ENCODE data around the gene DAAM2. TPM values are rescaled to one million over a fixed set of nuclear protein-coding genes. Genes with fewer than 3 reads are reported as not detected.

The DAAM2 gene
- total and polyA plus RNA-seq, 2 donors (not counting 1 experiment from before 2014, with no cell fraction given): 41.5 to 48.2 TPM

DNA sequence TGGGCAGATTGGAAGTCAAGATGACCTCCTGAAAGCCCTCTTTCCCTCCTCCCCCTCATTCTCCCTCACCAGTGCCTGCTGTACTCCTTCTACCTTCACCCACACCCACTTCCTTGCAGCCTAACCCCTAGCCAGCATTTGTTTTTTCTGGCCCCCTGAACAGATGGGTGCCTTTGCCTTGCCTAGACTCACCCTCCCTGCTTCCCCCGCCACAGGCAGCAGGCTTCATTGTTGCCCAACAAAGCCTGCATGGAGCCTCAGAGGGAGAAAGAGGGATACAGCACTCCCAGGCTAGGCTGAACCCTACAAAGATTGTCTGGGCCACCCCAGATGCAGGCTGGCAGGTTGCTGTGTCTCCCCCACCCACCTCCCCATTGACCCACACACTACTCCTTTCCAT, 139.4 kb downstream of the DAAM2 start:
- Histone ChIP-seq H3K4me1 (ENCODE audit: control insufficient read depth, extremely low read depth, insufficient read depth, low read length) (peaks cover 12% of the 10 kb centered on the region), H3K9me3 (ENCODE audit: control insufficient read depth, insufficient read depth, low read depth, low read length) (no peaks in the 10 kb centered on the region), H3K27ac (ENCODE audit: insufficient read depth, low read length) (no peak overlapping the region), H3K27me3 (ENCODE audit: control insufficient read depth, insufficient read depth, low read length) (no peaks in the 10 kb centered on the region), H3K4me2 (ENCODE audit: extremely low read depth, insufficient read depth, low read length) (no peak overlapping the region), H3K79me2 (ENCODE audit: control insufficient read depth, insufficient read depth, low read length) (peaks cover 2% of the 10 kb centered on the region), H3K4me3 (replicated peaks in 1 of 4; ENCODE audit: control extremely low read depth in 1 of 4, insufficient read depth in 1 of 4, low read depth in 3 of 4, low read length in 4 of 4) (no peak overlapping the region), H3K36me3 (ENCODE audit: control insufficient read depth, insufficient read depth, low read length) (no peaks in the 10 kb centered on the region), H4K20me1 (ENCODE audit: control insufficient read depth, extremely low read depth, insufficient read depth, low read length) (no peaks in the 10 kb centered on the region), H3K9ac (ENCODE audit: insufficient read depth, low read length) (no peak overlapping the region), H2AFZ (ENCODE audit: low read length) (no peak overlapping the region)
- TF ChIP-seq, protein P1, sequence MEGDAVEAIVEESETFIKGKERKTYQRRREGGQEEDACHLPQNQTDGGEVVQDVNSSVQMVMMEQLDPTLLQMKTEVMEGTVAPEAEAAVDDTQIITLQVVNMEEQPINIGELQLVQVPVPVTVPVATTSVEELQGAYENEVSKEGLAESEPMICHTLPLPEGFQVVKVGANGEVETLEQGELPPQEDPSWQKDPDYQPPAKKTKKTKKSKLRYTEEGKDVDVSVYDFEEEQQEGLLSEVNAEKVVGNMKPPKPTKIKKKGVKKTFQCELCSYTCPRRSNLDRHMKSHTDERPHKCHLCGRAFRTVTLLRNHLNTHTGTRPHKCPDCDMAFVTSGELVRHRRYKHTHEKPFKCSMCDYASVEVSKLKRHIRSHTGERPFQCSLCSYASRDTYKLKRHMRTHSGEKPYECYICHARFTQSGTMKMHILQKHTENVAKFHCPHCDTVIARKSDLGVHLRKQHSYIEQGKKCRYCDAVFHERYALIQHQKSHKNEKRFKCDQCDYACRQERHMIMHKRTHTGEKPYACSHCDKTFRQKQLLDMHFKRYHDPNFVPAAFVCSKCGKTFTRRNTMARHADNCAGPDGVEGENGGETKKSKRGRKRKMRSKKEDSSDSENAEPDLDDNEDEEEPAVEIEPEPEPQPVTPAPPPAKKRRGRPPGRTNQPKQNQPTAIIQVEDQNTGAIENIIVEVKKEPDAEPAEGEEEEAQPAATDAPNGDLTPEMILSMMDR (conservative IDR thresholded peaks at IDR 0.05 in 1 of 2, IDR thresholded peaks at IDR 0.05 in 1 of 2; ENCODE audit: low read depth in 1 of 2, low read length in 2 of 2): no peak
- TF ChIP-seq EZH2 (IDR thresholded peaks at IDR 0.05; ENCODE audit: low read length, missing control alignments): no peak
- no peak for DNase-seq (ENCODE audit: low read depth in 2 of 2)

DNA sequence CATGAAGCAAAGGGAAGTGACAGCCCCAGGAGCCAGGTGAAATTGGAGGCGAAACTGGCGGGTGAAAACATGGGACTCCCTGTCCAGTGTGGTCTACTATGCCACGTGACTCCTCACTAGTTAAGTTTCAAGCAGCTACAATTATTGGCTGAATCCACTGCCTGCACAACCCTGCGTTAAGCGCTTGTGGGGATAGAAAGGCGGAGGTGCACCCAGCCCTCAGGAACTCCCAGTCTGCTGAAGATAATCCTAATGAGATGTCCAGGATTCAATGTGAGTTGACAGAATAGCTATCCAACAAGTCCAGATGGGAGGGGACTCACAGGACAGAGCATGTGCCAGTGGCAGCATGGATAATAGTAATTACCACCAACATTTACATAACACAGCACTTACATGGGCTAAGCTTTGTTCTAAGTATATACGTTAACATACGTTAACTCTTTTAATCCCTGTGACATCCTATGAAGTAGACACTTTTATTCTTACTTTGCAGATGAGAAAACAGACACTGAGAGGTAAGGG, 140.3 kb downstream of the DAAM2 start:
- no peak for TF ChIP-seq EZH2 (IDR thresholded peaks at IDR 0.05; ENCODE audit: low read length, missing control alignments)
- TF ChIP-seq, protein P1 (conservative IDR thresholded peaks at IDR 0.05 in 1 of 2, IDR thresholded peaks at IDR 0.05 in 1 of 2; ENCODE audit: low read depth in 1 of 2, low read length in 2 of 2): no peak
- H2AFZ ChIP-seq (ENCODE audit: low read length): no peak overlapping the region
- peaks cover 2% of the 10 kb centered on the region for H3K79me2 ChIP-seq (ENCODE audit: control insufficient read depth, insufficient read depth, low read length)
- no peaks in the 10 kb centered on the region for H3K27me3 ChIP-seq (ENCODE audit: control insufficient read depth, insufficient read depth, low read length)
- H3K4me1 ChIP-seq (ENCODE audit: control insufficient read depth, extremely low read depth, insufficient read depth, low read length): peaks cover 8% of the 10 kb centered on the region
- no peaks in the 10 kb centered on the region for H4K20me1 ChIP-seq (ENCODE audit: control insufficient read depth, extremely low read depth, insufficient read depth, low read length)
- H3K27ac ChIP-seq (ENCODE audit: insufficient read depth, low read length): no peak overlapping the region
- no peaks in the 10 kb centered on the region for H3K36me3 ChIP-seq (ENCODE audit: control insufficient read depth, insufficient read depth, low read length)
- peak overlapping the region in 1 of 4 experiments; percentile 86 for H3K4me3 ChIP-seq (replicated peaks in 1 of 4; ENCODE audit: control extremely low read depth in 1 of 4, insufficient read depth in 1 of 4, low read depth in 3 of 4, low read length in 4 of 4)
- DNase-seq (ENCODE audit: low read depth in 2 of 2): no peak
- H3K9ac ChIP-seq (ENCODE audit: insufficient read depth, low read length): no peak overlapping the region
- H3K9me3 ChIP-seq (ENCODE audit: control insufficient read depth, insufficient read depth, low read depth, low read length): no peaks in the 10 kb centered on the region
- no peak overlapping the region for H3K4me2 ChIP-seq (ENCODE audit: extremely low read depth, insufficient read depth, low read length)

DNA sequence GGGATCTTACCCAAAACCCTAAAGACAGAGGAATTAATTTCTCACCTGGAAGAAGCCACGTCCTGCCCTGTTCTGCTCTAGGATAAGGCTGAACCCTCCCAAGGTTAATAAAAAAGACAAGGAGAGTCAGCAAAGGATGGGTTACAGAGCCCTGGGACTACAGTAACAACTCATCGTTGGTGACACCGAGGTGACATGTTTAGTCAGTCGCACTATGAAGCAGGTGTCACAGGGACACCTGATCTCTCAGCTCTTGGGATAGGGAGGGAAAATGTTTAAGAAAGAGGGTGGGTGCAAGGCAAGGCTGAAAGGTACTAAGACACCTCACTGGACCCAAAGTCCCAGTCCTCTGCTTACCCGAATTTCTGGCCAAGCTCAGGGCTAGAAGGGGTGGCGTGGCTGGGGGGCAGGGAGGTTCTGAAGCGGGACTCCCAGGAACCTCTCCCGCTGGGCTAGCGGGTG, 141.5 kb downstream of the DAAM2 start:
- Histone ChIP-seq H3K4me1 (ENCODE audit: control insufficient read depth, extremely low read depth, insufficient read depth, low read length) (peaks cover 8% of the 10 kb centered on the region), H3K27ac (ENCODE audit: insufficient read depth, low read length) (no peak overlapping the region), H3K4me2 (ENCODE audit: extremely low read depth, insufficient read depth, low read length) (peak overlapping the region; percentile 88)

More for the DNA sequence above, 141.5 kb downstream of the DAAM2 start:
- Histone ChIP-seq H3K27me3 (ENCODE audit: control insufficient read depth, insufficient read depth, low read length) (no peaks in the 10 kb centered on the region), H2AFZ (ENCODE audit: low read length) (peak overlapping the region; percentile 76), H3K9me3 (ENCODE audit: control insufficient read depth, insufficient read depth, low read depth, low read length) (no peaks in the 10 kb centered on the region), H4K20me1 (ENCODE audit: control insufficient read depth, extremely low read depth, insufficient read depth, low read length) (no peaks in the 10 kb centered on the region), H3K4me3 (replicated peaks in 1 of 4; ENCODE audit: control extremely low read depth in 1 of 4, insufficient read depth in 1 of 4, low read depth in 3 of 4, low read length in 4 of 4) (peak overlapping the region; percentile 70 to 88 (median 84)), H3K9ac (ENCODE audit: insufficient read depth, low read length) (peak overlapping the region; percentile 68), H3K36me3 (ENCODE audit: control insufficient read depth, insufficient read depth, low read length) (no peaks in the 10 kb centered on the region), H3K79me2 (ENCODE audit: control insufficient read depth, insufficient read depth, low read length) (peaks cover 2% of the 10 kb centered on the region)
- TF ChIP-seq, protein P1 (conservative IDR thresholded peaks at IDR 0.05 in 1 of 2, IDR thresholded peaks at IDR 0.05 in 1 of 2; ENCODE audit: low read depth in 1 of 2, low read length in 2 of 2): no peak
- no peak for TF ChIP-seq EZH2 (IDR thresholded peaks at IDR 0.05; ENCODE audit: low read length, missing control alignments)
- DNase-seq (ENCODE audit: low read depth in 2 of 2): no peak
